HG02938 (cell line): Measurements from ENCODE around the gene ADK.
"Not testable (repeated sequence)": the region's sequence is repeated elsewhere in the genome, so short reads cannot be mapped to it uniquely, and the experiment has no call there.

ENCODE experiments used
- ATAC-seq: cut with Tn5 transposase; IDR thresholded peaks from one replicate; pipeline ENCODE4 v1.9.1; 2021; ENCODE audit warnings: mild to moderate bottlenecking, moderate library complexity; ENCODE audit not compliant: unreplicated experiment

The ADK gene

DNA sequence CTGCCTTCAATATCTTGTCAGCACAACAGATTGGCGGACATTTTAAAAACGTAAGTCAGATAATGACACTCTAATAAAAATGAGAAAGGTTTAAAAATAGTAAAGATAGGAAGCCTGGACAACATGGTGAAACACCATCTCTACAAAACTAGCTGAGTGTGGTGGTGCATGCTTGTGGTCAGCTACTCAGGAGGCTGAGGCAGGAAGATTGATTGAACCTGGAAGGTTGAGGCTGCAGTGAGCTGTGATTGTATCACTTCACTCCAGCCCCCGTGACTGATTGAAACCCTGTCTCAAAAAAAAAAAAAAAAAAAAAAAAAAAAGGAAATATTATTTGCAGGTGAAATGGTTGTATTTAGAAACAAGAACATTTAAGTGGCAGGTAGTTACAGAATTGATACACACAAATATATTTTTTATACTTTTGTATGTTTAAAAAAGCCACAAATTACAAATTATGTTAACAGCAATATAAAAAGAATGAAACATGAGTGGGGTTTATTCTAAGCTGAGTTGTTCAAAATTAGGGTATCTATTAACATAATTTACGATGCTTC lies 141.9 kb downstream of the ADK start:
- no peak for ATAC-seq

- ATAC-seq, result no peak
Observed at GRCh38 chr10:74293686-74294371, 142.8 kb downstream of the ADK start.

- ATAC-seq, result no peak
Observed at GRCh38 chr10:74297389-74298080, 146.5 kb downstream of the ADK start.

DNA sequence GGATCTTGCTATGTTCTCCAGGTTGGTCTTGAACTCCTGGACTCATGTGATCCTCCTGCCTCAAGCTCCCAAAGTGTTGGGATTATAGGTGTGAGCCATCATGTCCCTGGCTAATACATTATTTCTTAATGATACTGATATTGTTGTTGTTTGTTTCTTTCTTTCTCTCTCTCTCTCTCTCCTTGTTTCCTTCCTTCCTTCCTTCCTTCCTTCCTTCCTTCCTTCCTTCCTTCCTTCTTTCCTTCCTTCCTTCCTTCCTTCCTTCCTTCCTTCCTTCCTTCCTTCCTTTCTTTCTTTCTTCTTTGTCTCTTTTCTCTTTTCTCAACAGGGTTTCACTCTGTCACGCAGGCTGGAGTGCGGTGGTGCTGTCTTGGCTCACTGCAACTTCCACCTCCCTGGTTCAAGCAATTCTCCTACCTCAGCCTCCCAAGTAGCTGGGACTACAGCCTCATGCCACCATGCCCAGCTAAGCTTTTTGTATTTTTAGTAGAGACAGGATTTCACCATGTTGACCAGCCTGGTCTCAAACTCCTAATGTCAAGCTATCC lies 149.1 kb downstream of the ADK start:
- ATAC-seq, result not testable (repeated sequence)

DNA sequence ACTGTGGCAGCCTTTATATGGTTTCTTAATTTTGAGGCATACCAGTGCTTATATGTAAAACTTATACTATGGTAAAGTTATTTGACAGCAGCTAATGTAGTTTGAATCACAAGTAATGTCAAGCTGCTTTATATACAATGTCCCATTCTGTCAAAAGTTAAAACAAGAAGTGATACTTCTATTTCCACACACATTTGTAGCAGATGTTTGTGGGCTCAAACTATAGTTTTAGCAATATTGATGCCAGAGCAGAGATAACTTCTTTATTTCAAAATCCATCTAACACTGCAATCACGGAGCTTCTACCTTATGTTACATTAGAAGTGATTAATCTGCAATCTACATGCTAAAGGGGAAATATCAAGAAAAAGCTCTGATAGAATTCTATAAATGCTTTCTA lies 149.6 kb downstream of the ADK start:
- ATAC-seq, result no peak

GRCh38 chr10:74305730-74306129 lies 154.7 kb downstream of the ADK start:
- no peak for ATAC-seq

- no peak for ATAC-seq
Observed at GRCh38 chr10:74306227-74306982, 155.4 kb downstream of the ADK start.

DNA sequence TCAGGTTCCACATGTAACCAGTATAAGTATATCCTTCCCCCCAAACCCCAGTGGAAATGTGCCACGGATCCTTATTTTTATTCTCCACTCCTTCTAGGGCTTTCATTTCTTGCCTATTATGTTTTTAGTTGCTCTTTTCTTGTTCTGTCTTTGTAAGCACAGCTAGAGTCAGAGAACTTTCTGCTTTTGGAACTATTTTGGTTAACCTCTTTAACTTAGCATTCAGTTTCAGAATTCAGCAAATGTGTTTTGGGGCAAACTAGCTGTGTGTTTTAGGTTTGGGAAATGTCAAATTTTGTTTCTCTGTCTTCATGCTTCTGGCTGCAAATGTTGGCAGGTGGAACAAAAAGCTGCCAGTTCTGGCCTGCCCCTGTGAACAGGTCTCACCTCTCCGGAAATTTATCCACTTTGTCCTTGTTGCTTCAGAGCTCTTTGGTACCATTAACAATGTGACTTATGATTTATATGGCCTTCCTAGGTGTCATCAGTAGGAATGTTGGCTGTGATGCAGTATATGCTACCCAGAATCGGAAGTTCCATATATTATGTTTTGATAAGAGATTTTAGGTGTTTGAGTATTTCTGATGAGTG lies 156.1 kb downstream of the ADK start:
- no peak for ATAC-seq

DNA sequence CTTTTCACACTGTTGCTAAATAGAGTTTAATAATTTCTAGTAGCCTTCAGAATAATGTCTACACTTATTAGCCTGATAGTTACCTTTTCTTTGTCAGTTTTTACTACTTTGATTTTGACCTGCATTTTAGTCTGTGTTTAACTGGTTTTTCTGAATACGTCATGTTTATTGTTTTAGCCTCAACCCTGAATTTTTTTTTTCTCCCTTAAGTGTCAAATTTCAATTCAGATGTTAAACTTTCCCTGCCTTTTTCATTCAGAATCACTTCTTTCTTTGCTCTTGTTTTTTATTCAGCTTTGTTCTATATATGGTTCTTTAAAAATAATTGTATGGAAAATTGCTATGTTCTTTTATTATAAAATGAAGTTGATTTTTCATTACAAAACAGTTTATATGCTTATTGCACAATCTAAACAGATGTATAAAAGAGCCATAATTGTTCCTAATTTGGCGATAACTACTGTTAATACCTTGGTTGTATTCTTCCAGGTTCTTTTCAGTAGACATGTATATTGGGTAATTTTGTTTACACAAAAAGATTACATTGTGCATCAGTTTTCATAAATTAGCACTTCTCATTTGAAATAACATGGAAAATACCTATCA lies 159.7 kb downstream of the ADK start:
- ATAC-seq, result no peak

DNA sequence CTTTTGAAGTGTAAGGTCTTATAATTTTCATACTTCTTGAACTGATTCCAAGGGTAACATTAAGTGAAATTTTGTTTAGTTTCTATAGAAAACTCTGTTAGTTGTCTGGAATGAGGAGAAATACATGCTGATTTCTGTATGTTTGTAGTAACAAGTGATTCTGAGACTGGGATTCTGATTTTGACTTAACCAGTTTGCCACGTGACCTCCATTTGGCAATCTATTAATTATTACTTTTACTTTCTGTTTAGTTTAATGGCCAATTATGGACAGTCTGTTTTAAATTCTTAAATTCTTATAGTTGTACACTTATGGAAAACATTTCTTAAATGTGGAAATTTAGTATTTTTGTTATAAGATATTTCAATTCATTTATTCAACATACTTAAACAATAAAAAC lies 163.1 kb downstream of the ADK start:
- no peak for ATAC-seq

- no peak for ATAC-seq
Observed at GRCh38 chr10:74320026-74320425, 169.0 kb downstream of the ADK start.

DNA sequence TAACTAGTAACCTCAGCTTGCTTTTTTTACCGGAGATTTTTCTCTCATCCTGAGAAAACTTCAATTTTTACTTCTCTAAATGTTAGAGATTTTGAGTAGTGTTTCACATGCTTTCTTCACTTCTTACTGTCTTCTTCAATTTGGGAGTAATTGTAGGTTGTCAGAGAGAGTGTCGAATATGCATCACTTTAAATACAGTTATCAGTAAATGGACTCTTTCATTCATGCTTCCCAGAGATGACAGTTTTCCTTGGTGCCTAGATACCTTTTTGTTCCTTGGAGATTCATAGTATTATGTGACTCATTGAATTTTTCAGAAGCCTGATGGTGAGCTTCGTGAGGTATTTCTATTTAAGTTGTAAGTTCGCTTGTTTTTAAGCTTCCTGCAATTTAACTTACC lies 169.7 kb downstream of the ADK start:
- no peak for ATAC-seq

DNA sequence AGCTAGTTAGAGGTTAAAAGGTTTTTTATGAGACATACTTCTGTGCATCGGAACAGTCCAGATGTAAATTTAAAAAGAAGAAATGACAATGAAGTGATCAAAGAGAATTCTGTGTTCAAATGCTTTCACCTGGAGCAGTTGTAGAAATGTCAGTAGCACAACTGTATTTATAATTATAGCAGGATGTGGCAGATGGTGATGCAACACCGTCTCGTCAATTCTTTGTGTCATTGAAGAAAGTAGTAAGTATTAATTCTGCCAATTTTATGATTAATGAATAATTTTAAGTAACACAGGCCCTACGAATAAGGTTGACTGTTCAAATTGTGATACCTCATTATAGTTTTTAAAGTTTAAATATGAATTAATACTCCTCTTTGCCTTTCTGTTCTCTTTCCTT lies 171.1 kb downstream of the ADK start:
- ATAC-seq, result no peak

- ATAC-seq, result no peak
Observed at GRCh38 chr10:74322565-74322964, 171.5 kb downstream of the ADK start.

- no peak for ATAC-seq
Observed at GRCh38 chr10:74328388-74328787, 177.4 kb downstream of the ADK start.

GRCh38 chr10:74329873-74330272 lies 178.9 kb downstream of the ADK start:
- no peak for ATAC-seq

- ATAC-seq, result no peak
Observed at GRCh38 chr10:74330646-74331045, 179.6 kb downstream of the ADK start.

DNA sequence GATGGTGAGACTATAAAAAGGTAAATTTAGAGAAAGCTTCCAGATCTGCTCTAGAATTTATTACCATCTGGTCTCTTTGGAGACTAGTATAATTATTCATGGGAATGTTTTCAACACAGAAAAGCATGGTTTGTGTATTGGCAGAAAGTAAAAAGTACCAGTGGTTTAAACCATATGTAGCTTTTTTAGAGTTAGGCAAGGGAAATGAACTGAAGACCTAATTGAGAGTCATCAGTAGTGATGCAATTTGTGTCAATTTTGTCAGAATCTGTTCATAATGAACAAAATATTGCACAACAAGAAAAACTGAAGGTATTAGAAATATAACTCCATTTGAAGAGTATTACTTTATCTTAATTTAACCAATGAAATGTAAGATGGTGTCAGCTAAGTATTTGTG lies 181.4 kb downstream of the ADK start:
- no peak for ATAC-seq

DNA sequence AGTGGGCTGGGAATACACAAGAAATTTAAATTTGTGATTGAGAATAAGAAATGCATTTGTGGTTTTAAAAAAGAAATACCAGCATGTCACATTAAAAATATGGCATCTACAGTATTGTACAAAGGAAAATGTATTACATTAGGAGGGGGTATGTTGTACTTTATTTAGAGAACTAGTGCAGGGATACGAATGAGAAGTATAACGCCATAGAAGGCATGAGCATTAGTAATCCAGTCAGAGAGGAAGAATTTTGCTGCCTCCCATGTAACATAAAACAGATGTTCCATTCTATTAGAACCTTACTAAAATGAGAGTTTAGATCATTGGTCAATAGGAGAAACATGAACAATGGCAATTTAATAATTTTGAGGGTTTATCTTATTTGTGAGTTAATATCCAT lies 182.2 kb downstream of the ADK start:
- no peak for ATAC-seq

DNA sequence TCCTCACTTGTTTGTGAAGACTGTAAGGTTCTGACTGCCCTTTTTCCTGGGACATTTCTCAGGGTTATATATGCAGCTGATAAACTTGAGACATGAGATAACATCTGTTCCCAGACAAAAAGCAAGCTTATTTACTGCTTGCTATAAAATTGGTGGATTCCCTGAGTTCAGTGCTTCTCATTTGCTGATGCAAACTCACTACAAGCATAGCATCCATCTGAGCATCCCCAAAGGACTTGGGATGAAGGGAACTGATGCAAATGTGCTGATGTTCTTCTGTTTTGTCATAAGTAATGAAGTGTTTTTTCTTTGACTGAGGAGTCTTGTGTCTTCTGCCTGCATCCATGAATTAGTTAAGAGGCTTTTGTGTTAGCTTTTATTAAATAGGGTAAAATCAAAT lies 183.2 kb downstream of the ADK start:
- ATAC-seq, result no peak

GRCh38 chr10:74335501-74335900 lies 184.5 kb downstream of the ADK start:
- ATAC-seq, result no peak
